ENCODE data around the gene BAD.

Gene BAD

GRCh38 chr11:64275031-64275800, 9.2 kb downstream of the BAD start:
- no peak for DNase-seq

- peak; percentile 98 for DNase-seq
These were observed 14.8 kb downstream of the BAD start for GRCh38 chr11:64269540-64270220.

DNA sequence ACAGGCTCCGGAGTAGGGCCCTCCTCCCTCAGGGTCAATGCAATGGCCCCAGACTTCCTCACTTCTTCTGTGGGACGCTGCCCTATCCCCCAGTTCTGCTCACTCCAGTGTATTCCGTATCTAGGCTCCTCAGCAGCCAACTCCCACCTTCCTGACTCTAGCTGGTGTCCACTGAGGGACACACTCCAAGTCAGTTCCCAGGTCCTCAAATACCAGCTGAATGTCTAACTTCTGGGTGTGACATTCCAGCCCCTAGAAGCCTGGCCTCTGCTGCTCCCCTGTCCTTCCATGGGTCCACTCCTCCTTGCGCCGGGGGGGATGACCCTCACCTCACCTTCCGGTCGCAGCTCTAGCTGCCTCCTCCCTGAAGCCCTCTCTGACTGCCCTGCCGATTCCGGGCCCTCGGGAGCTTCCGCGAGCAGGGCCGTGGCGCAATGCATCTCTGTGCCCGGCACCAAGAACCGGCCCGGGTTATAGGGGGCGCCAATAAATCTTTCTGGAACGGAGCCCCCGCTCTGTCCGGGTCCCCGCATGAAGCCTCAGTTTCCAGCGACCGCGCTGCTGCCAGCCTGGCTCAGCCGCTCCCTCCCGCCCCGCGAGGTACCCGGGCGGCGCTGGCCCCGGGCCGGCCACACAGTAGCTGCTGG, 15.4 kb downstream of the BAD start:
- peak; percentile 56 for DNase-seq

DNA sequence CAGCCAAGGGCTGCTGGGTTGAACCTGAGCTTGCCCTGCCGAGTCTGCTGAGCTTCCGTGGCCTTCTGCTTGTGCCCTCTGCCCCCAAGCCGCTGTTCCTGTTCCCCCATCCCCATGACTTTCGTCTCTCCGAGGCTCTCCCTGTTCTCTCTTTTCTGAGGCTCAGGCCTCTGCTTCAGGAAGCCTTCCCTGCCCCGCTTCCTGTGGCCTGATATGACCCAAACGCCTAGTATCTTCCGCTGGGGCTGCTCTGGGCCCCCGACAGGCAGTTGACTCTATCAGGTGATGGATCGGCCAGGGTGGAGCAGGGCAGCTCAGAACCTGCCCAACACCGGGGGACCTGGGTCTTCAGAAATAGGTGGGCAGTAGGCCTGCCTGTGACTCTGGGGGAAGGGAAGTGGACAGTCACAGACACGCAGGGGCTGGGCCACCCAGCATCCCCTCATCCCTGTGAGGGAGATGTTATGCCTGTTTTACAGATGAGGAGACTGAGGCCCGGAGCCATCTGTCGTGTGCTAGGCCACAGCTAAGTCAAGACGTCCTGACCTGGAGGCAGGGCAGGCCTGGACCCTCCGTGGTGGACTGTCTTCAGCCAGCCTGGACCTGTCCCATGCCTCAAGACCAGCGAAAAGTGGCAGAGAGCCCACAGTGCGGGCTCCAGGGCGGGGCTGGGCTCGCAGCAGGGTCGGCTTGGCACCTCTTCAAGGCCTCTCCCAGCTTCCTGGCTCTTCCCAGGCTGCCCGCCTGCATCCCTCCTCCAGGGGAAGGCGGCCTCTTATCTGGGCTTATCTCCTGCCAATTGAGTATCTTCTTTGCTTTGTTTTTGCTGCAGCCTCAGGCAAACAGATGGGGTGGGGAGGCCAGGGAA, 16.2 kb downstream of the BAD start:
- no peak for DNase-seq

DNA sequence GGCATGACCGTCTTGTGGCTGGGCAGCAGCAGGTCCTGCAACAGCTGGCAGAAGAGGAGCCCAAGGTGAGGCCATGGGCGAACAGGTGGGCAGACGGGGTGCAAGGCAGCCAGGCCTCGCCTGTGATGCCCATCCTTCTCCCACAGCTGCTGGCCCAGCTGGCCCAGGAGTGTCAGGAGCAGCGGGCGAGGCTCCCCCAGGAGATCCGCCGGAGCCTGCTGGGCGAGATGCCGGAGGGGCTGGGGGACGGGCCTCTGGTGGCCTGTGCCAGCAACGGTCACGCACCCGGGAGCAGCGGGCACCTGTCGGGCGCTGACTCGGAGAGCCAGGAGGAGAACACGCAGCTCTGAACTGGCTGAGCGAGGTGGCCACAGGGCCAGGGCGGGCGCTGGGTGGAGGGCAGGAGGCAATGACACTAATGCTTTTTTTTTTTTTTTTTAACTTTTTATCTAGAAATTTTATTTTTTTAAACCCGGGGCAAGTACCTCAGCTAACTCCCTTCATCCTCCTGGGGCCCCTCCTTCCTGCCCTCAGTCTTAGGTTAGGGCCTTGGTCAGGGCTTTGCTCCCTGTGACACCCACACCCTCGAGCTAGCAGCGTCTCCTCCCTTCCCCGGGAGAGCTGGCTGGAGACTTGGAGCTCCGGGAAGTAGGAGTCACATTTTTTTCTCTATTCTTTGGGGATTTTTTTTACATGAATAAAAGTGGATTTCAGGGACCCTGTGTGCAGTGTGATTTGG, 17.1 kb downstream of the BAD start:
- no peak for DNase-seq

GRCh38 chr11:64266339-64266738, 18.1 kb downstream of the BAD start:
- DNase-seq = no peak

- no peak for DNase-seq
These were observed 19.0 kb downstream of the BAD start for GRCh38 chr11:64265176-64266160.

DNA sequence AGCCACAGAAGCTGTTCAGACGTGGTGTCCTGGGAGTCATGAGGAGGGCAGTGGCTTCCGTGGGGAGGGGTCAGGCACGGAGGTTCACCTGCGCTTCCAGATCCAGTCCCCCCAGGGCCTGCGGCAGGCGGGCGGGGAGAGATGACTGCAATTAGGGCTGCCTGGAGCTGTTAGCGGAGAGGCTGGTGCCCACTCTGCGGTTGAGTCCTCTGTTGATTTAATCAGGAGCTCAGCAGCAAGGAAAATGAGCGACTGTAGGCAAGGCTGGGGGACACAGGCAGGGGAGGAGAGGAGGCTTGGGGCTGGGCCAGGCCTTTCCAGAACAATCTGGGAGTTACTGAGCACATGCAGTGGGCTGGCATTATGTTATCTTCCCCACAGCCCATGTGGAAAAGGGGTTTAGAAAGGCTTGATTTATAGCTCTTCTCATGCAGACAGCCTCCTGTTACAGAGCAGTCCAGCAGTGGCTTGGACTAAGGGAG, 20.1 kb downstream of the BAD start:
- DNase-seq = no peak

- DNase-seq = no peak
These were observed 20.5 kb downstream of the BAD start for GRCh38 chr11:64263947-64264317.

- no peak for DNase-seq
These were observed 21.2 kb downstream of the BAD start for GRCh38 chr11:64263021-64263946.

DNA sequence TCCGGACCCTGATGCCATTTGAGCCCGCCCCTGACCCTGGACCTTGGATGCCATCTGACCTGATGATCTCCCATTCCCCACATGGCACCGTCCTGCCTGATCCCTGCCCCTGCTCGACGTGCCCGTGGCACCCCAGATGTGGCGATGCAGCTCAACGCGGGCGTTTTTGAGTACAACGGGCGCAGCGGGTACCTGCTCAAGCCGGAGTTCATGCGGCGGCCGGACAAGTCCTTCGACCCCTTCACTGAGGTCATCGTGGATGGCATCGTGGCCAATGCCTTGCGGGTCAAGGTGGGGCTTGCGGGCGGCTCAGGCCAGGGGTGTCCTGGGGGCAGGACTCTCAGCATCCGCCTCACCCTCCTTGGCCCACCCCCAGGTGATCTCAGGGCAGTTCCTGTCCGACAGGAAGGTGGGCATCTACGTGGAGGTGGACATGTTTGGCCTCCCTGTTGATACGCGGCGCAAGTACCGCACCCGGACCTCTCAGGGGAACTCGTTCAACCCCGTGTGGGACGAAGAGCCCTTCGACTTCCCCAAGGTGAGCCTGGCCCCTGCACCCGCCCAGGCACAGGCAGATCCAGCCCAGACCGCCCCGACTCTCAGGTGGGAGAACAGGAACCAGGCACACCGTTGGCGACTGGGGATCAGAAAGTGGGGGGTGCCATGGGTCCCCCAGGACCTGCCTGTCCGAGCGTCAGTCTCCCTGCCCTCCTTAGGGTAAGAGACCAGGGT, 22.0 kb downstream of the BAD start:
- DNase-seq = no peak

- DNase-seq = no peak
These were observed 22.8 kb downstream of the BAD start for GRCh38 chr11:64261556-64262080.

DNA sequence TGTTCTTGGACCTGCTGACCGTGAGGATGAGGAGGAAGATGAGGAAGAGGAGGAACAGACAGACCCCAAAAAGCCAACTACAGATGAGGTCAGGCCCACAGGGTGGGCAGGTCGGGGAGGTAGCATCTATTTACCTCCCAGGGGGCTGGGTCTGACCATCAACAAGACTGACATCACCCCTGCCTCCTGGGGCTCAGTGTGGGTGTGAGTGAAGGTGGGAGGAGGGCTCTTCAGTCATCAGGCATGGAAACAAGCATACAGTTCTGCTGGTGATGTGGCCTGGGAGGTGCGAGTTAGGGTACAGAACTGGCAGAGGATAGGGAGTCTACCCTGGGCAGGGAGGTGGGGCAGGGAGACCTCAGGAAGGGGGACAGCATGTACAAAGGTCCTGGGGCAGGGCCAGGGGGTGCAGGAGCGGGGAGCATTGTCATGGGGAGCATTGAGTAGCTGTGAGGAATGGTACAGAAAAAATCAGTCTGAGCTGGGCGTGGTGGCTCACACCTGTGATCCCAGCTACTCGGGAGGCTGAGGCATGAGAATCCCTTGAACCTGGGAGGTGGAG, 24.2 kb downstream of the BAD start:
- no peak for DNase-seq

DNA sequence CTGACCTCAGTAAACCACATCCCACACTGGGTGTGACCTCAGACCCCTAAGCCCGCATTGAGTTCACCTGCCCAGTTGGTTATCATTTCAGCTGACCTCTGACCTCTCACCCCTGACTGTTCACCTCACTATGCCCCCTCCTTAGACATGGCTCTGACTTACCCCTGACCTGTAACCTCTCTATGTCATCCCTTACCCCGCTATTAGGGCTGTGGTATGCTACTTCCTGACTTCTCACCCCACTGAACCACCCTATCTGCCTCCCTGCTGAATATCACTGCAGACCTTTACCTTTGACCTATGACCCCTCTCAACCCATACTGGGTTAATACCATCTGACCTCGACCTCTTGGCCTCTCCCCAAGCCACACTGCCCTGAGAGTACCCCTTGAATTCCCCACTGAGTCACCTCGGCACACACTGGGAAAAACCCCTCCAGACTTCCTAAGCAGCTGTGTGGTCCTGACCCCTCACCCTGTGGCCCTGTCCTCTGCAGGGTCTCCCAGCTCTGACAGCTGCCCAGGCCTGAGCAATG, 24.9 kb downstream of the BAD start:
- no peak for DNase-seq

DNA sequence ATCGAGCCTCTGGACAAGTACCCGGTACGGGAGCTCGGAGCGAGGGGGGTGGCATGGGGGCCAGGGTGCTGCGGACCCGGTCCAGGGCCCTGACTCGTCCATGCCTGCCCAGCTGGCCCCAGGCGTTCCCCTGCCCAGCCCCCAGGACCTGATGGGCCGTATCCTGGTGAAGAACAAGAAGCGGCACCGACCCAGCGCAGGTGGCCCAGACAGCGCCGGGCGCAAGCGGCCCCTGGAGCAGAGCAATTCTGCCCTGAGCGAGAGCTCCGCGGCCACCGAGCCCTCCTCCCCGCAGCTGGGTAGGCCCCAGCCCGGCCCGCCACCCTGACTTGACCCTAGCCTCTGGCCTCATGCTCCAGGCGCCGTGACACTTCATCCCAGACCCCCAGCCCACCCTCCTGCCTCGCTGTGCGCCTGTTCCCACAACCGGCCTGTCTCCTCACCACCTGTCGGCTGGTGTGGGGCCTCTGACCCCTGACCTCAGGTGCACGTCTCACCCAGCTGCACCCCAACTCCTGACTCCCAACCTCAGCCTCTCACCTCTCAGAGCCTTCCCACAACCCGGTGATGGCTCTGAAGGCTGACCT, 25.4 kb downstream of the BAD start:
- no peak for DNase-seq

DNA sequence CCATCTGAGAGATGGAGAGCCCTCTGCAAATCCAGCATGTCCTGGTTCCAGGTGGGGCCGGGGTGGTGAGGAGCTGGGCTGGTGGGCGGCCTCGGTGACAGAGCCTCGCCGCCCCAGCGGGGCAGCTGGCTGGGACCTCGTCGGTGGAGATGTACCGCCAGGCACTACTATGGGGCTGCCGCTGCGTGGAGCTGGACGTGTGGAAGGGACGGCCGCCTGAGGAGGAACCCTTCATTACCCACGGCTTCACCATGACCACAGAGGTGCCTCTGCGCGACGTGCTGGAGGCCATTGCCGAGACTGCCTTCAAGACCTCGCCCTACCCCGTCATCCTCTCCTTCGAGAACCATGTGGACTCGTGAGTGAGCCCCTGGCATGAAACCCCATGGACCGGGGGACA, 26.1 kb downstream of the BAD start:
- no peak for DNase-seq

DNA sequence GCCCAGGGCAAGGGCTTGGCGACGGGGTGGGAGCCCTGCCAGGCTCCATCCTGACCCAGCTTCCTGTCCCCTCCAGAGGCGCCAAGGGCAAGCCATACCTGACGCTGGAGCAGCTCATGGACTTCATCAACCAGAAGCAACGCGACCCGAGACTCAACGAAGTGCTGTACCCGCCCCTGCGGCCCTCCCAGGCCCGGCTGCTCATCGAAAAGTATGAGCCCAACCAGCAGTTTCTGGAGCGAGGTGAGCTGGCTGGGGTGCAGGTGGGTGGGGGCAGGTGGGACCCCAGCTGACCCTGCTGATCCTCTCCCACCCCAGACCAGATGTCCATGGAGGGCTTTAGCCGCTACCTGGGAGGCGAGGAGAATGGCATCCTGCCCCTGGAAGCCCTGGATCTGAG, 28.2 kb downstream of the BAD start:
- DNase-seq = no peak

Measured in stimulated activated CD4-positive, alpha-beta T cell treated with anti-CD3 and anti-CD28 coated beads, Interleukin-4, amount 100 ng/mL, for 1 hour (primary cell).